HCT116 (cell line): Measurements from ENCODE around the gene NXPE3. TPM values are rescaled to one million over a fixed set of nuclear protein-coding genes. Genes with fewer than 3 reads are reported as not detected.

Experiments used
- ATAC-seq: fragments of 200-7000 bp; cut with Tn5 transposase; 2 replicates; pipeline ENCODE4 v1.9.1; 2020; ENCODE audit warnings: mild to moderate bottlenecking, moderate library complexity
- BruUV-seq: library from RNA; stranded (reverse); fragments of 400-500 nt; replicated peaks from 2 replicates; lab custom pipeline; 2021; lab: Mats Ljungman, UMichigan
- CTCF ChIA-PET: fragments of 300-600 bp; sonication (Branson Sonifier 250); formaldehyde crosslinking; loops from one replicate; lab custom pipeline; 2021; ENCODE audit warnings: antibody characterized with exemption; lab: Charles Lee
- POLR2A ChIA-PET: fragments of 300-600, 350-600 bp; sonication (Branson Sonifier 250); formaldehyde crosslinking; loops from one replicate; lab custom pipeline; 2021; ENCODE audit warnings: antibody characterized with exemption; lab: Charles Lee
- RAD21 ChIA-PET, 2 experiments: fragments of 300-600 bp; sonication (Branson Sonifier 250); formaldehyde crosslinking; loops; one replicate each; lab custom pipeline; 2023; ENCODE audit warnings: low total read pairs in 2 of 2; ENCODE audit not compliant: uncharacterized antibody in 2 of 2, unreplicated experiment in 2 of 2, low non-redundant PET in 1 of 2; lab: Charles Lee
- DNase-seq: peaks from one replicate; pipeline ENCODE4 v3.0.0-alpha.2; 2010; ENCODE audit warnings: low read depth, low spot score
- H2AFZ ChIP-seq: fragments of 200-600 bp; shearing (Covaris generic), sonication (generic); 2 replicates; pipeline ENCODE4 v1.6.1; 2017; ENCODE audit warnings: low read depth, mixed run types, mixed read lengths, antibody characterized with exemption, low read length; ENCODE audit not compliant: poor library complexity, severe bottlenecking
- H3K27ac ChIP-seq: 2 replicates; pipeline ENCODE4 v1.5.1; 2012; ENCODE audit warnings: low read depth, low read length
- H3K27me3 ChIP-seq: fragments of 200-600 bp; sonication (generic); 2 replicates; pipeline ENCODE4 v1.6.1; 2016; ENCODE audit warnings: mixed run types, low read length, mixed read lengths; ENCODE audit not compliant: insufficient read depth
- H3K36me3 ChIP-seq, 2 experiments: fragments of 200-500 bp in 1 of 2; fragments of 200-600 bp in 1 of 2; sonication (Bioruptor generic) in 1 of 2; sonication (generic) in 1 of 2; 2 replicates each; pipeline versions ENCODE4 v1.5.1 to v1.6.1; 2014 to 2016; ENCODE audit warnings: low read length in 2 of 2, inconsistent platforms in 1 of 2, mixed read lengths in 1 of 2, mixed run types in 1 of 2; ENCODE audit not compliant: insufficient read depth in 2 of 2, control insufficient read depth in 1 of 2
- H3K4me1 ChIP-seq, 2 experiments: fragments of 200-600 bp in 1 of 2; sonication (generic) in 1 of 2; 2 replicates each; pipeline versions ENCODE4 v1.5.1 to v1.6.1; 2012 to 2017; ENCODE audit warnings: low read length in 2 of 2, inconsistent platforms in 1 of 2, mild to moderate bottlenecking in 1 of 2, mixed read lengths in 1 of 2, mixed run types in 1 of 2, moderate library complexity in 1 of 2; ENCODE audit not compliant: insufficient read depth in 2 of 2, control insufficient read depth in 1 of 2
- H3K4me2 ChIP-seq: fragments of 200-600 bp; sonication (generic); 2 replicates; pipeline ENCODE4 v1.6.1; 2017; ENCODE audit warnings: mixed run types, low read length, mixed read lengths
- H3K4me3 ChIP-seq, 2 experiments: fragments of 200-600 bp in 1 of 2; sonication (generic) in 1 of 2; replicated peaks in 1 of 2; 2 replicates each; pipeline ENCODE4 v1.5.1; 2011 to 2016; ENCODE audit warnings: low read length in 2 of 2, control low read depth in 1 of 2, low read depth in 1 of 2, mild to moderate bottlenecking in 1 of 2, mixed read lengths in 1 of 2, mixed run types in 1 of 2
- H3K79me2 ChIP-seq: fragments of 200-600 bp; sonication (generic); 2 replicates; pipeline ENCODE4 v1.6.1; 2017; ENCODE audit warnings: mild to moderate bottlenecking, mixed run types, low read length, moderate library complexity, mixed read lengths; ENCODE audit not compliant: insufficient read depth
- H3K9ac ChIP-seq: fragments of 200-600 bp; sonication (generic); 2 replicates; pipeline ENCODE4 v1.6.1; 2016; ENCODE audit warnings: low read length, mixed read lengths
- H3K9me2 ChIP-seq: fragments of 200-600 bp; sonication (generic), shearing (Covaris generic); 2 replicates; pipeline ENCODE4 v1.6.1; 2017; ENCODE audit warnings: mixed run types, mild to moderate bottlenecking, moderate library complexity; ENCODE audit not compliant: insufficient read depth
- H3K9me3 ChIP-seq, 2 experiments: fragments of 200-500 bp in 1 of 2; fragments of 200-600 bp in 1 of 2; sonication (Bioruptor generic) in 1 of 2; sonication (generic) in 1 of 2; 2 replicates each; pipeline ENCODE4 v1.6.1; 2014 to 2017; ENCODE audit warnings: low read length in 2 of 2, mixed read lengths in 2 of 2, inconsistent platforms in 1 of 2, low read depth in 1 of 2, mild to moderate bottlenecking in 1 of 2, mixed run types in 1 of 2, moderate library complexity in 1 of 2; ENCODE audit not compliant: control insufficient read depth in 1 of 2, insufficient read depth in 1 of 2
- H4K20me1 ChIP-seq: fragments of 200-600 bp; sonication (generic), shearing (Covaris generic); 2 replicates; pipeline ENCODE4 v1.6.1; 2017; ENCODE audit warnings: mixed run types, mild to moderate bottlenecking, moderate library complexity; ENCODE audit not compliant: insufficient read depth
- EGR1 ChIP-seq: IDR thresholded peaks from 2 replicates; pipeline ENCODE4 v1.6.1; 2012; ENCODE audit warnings: low read depth
- ELF1 ChIP-seq: IDR thresholded peaks from 2 replicates; pipeline ENCODE4 v1.6.1; 2012; ENCODE audit warnings: low read depth, borderline replicate concordance
- EZH2 ChIP-seq: fragments of 200-600 bp; sonication (generic); IDR thresholded peaks from 2 replicates; pipeline ENCODE4 v1.6.1; 2017; ENCODE audit warnings: antibody characterized with exemption, mixed run types
- POLR2AphosphoS5 ChIP-seq: IDR thresholded peaks from 2 replicates; pipeline ENCODE4 v1.6.1; 2011; ENCODE audit warnings: mild to moderate bottlenecking, low read depth, low read length, moderate library complexity
- RAD21 ChIP-seq: IDR thresholded peaks from 2 replicates; pipeline ENCODE4 v1.6.1; 2012; ENCODE audit warnings: low read depth, mild to moderate bottlenecking
- SIN3A ChIP-seq: IDR thresholded peaks from 2 replicates; pipeline ENCODE4 v1.6.1; 2012; ENCODE audit warnings: low read depth
- SP1 ChIP-seq: IDR thresholded peaks from 2 replicates; pipeline ENCODE4 v1.6.1; 2012; ENCODE audit warnings: low read depth
- ZFX ChIP-seq: fragments of 450-650 bp; IDR thresholded peaks from 2 replicates; pipeline ENCODE4 v1.6.1; 2017
- intact Hi-C: fragments of 100-400 bp; cut with micrococcal nuclease; formaldehyde crosslinking; loops from 2 replicates; pipeline ENCODE4 v1.10.0; 2022
- total RNA-seq: library from RNA; stranded (reverse); gene quantifications from one replicate; pipeline ENCODE4 v1.2.1, GENCODE V29; 2021; ENCODE audit not compliant: unreplicated experiment
- TF ChIP-seq, protein P1 (sequence below): IDR thresholded peaks from 2 replicates; pipeline ENCODE4 v1.6.1; 2012

The NXPE3 gene
- total RNA-seq, 1 experiment from 2014 or later: 4.3 TPM

GRCh38 chr3:101836652-101837598, 57.9 kb downstream of the NXPE3 start:
- Histone ChIP-seq H3K9ac (no peak overlapping the region), H3K79me2 (no peaks in the 10 kb centered on the region), H3K27ac (no peak overlapping the region), H3K4me3 (no peak overlapping the region), H4K20me1 (no peaks in the 10 kb centered on the region), H3K9me2 (no peaks in the 10 kb centered on the region), H3K36me3 (no peaks in the 10 kb centered on the region), H3K27me3 (no peaks in the 10 kb centered on the region), H3K9me3 (no peaks in the 10 kb centered on the region), H3K4me2 (no peak overlapping the region), H2AFZ (no peak overlapping the region), H3K4me1 (peaks cover 0 to 1% of the 10 kb centered on the region in 2 experiments; a peak in 2 of 4 replicates)
- BruUV-seq: no TSS peak
- ATAC-seq: no peak
- DNase-seq: no peak
- RAD21 ChIA-PET: no interaction called here
- intact Hi-C loops: no loop called here
- CTCF ChIA-PET: no interaction called here
- POLR2A ChIA-PET: interaction anchor here (2.4 kb wide), 1 partner anchor 12 kb away, joined by 13 read pairs; the partner anchor contains the start of gene NFKBIZ
- TF ChIP-seq EGR1 (no peak), EZH2 (no peak), POLR2AphosphoS5 (no peak), RAD21 (no peak), ELF1 (no peak), SP1 (no peak), ZFX (no peak)
- TF ChIP-seq, protein P1, sequence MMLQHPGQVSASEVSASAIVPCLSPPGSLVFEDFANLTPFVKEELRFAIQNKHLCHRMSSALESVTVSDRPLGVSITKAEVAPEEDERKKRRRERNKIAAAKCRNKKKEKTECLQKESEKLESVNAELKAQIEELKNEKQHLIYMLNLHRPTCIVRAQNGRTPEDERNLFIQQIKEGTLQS: no peak

DNA sequence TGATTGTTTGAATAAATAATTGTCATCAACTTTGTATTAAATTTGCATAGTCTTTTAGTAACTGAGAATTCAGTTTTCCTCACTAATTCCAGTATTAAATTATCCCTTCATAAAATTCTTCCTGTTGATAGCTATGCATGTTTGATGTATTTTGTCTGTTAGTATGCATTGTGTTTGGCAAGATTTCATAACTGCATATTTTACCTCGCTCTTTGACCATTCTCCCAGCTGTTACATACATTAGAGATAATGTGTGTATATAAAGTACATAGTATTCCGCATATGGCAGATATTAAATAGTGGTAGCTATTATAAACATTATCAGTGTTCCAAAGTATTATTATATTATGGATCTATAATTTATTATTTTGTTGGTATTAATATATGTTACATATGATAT, 59.7 kb downstream of the NXPE3 start:
- POLR2A ChIA-PET: interaction anchor here (1.7 to 2.2 kb wide), 2 partner anchors 11 to 13 kb away, joined by 3 to 12 read pairs; partner anchors contain the start of gene NFKBIZ

More for the DNA sequence above, 59.7 kb downstream of the NXPE3 start:
- RAD21 ChIA-PET: no interaction called here
- H3K36me3 ChIP-seq: no peaks in the 10 kb centered on the region
- no peak for TF ChIP-seq SIN3A
- H3K4me2 ChIP-seq: no peak overlapping the region
- no TSS peak for BruUV-seq
- H2AFZ ChIP-seq: no peak overlapping the region
- H4K20me1 ChIP-seq: no peaks in the 10 kb centered on the region
- intact Hi-C loops: no loop called here
- DNase-seq: no peak
- H3K79me2 ChIP-seq: no peaks in the 10 kb centered on the region
- no peak overlapping the region for H3K9ac ChIP-seq
- no peak overlapping the region for H3K27ac ChIP-seq
- no peaks in the 10 kb centered on the region for H3K9me2 ChIP-seq
- CTCF ChIA-PET: no interaction called here
- no peaks in the 10 kb centered on the region for H3K9me3 ChIP-seq
- ATAC-seq: no peak
- peaks cover 3 to 10% of the 10 kb centered on the region in 2 experiments for H3K4me1 ChIP-seq
- H3K27me3 ChIP-seq: no peaks in the 10 kb centered on the region
- no peak overlapping the region for H3K4me3 ChIP-seq
